Measurements from ENCODE around the gene LHCGR.

- no peak for TF ChIP-seq GATA2 (IDR thresholded peaks at IDR 0.05; ENCODE audit: low read depth, low read length)
- TF ChIP-seq GATA3 (IDR thresholded peaks at IDR 0.05; ENCODE audit: low read depth, low read length) = no peak
These were observed 44.1 kb upstream of the LHCGR start for GRCh38 chr2:48799601-48800000.
